HG02852 (cell line): Measurements from ENCODE around the gene MAP7.
"Not testable (repeated sequence)": the region's sequence is repeated elsewhere in the genome, so short reads cannot be mapped to it uniquely, and the experiment has no call there.

Experiments used
- ATAC-seq: cut with Tn5 transposase; IDR thresholded peaks from one replicate; pipeline ENCODE4 v1.9.1; 2021; ENCODE audit warnings: mild to moderate bottlenecking, moderate library complexity; ENCODE audit not compliant: unreplicated experiment

The MAP7 gene

GRCh38 chr6:136550330-136551071 is at the start of gene MAP7:
MAP7 (minus strand) TSS chr6:136550422; CDS start chr6:136550408, 14 bp downstream.
- peak; percentile 82 for ATAC-seq

GRCh38 chr6:136599329-136600011 is 49.2 kb upstream of the MAP7 start:
- ATAC-seq = no peak

- ATAC-seq = no peak
Observed at GRCh38 chr6:136598048-136598447, 47.8 kb upstream of the MAP7 start.

- ATAC-seq = no peak
Observed at GRCh38 chr6:136594671-136595070, 44.4 kb upstream of the MAP7 start.

- ATAC-seq = peak; percentile 97
Observed at GRCh38 chr6:136593748-136594490, 43.7 kb upstream of the MAP7 start.

- no peak for ATAC-seq
Observed at GRCh38 chr6:136592930-136593673, 42.9 kb upstream of the MAP7 start.

DNA sequence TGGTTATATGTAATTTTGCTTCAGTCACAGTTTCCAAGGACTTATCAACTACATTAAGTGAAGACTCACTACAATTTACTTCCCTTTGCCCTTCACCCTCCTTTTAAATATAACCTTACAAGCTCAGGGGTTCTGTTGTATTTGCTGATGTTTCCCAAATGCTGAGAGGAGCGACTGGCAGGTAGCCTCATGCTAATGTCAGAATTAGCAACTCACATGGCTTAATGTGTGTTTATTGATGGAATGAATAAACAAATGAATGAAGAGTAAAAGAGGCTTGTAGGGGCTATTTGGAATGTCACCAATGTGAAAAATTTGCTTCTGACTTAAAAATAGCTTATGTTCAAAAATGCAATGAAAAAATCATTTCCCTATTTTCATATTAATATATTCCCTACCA is 41.4 kb upstream of the MAP7 start:
- no peak for ATAC-seq

DNA sequence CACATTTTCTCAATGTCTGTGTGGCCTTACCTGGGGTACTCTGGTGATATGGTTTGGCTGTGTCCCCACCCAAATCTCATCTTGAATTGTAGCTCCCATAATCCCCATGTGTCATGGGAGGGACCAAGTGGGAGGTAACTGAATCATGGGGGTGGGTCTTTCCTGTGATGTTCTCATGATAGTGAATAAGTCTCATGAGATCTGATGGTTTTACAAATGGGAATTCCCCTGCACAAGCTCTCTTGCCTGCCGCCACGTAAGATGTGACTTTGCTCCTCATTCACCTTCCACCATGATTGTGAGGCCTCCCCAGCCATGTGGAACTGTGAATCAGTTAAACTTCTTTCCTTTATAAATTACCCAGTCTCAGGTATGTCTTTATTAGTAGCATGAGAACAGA is 40.6 kb upstream of the MAP7 start:
- not testable (repeated sequence) for ATAC-seq

GRCh38 chr6:136587527-136587926 is 37.3 kb upstream of the MAP7 start:
- no peak for ATAC-seq

DNA sequence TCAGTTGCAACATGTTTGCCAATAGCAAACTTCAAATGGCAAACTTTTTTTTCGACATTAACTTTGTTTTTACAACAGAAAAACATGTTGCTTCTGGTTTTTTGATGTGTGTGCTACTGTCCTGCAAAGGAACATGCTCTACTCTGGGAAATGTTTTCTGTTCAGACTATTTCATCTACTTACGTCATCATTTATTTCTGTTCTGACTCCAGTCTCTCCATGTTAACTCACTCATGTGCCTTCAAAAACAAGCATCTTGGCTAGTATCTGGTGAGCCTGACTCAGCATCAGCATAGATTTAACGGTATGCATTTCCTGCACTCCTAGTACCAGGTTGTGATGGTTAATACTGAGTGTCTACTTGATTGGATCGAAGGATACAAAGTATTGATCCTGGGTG is 36.1 kb upstream of the MAP7 start:
- no peak for ATAC-seq

DNA sequence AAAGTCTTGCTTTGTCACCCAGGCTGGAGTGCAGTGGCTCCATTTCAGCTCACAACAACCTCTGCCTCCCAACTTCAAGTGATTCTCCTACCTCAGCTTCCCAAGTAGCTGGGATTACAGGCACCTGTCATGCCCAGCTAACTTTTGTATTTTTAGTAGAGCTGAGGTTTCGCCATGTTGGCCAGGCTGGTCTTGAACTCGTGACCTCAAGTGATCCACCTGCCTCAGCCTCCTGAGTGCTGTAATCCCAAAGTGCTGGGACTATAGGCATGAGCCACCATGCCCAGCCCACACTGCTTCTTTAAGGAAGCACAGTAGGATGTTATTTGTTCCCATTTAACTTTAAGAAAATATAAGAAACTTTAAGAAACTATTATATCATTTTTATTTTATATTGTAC is 35.3 kb upstream of the MAP7 start:
- not testable (repeated sequence) for ATAC-seq

- not testable (repeated sequence) for ATAC-seq
Observed at GRCh38 chr6:136584290-136584689, 34.1 kb upstream of the MAP7 start.

- ATAC-seq = no peak
Observed at GRCh38 chr6:136582711-136583471, 32.7 kb upstream of the MAP7 start.

DNA sequence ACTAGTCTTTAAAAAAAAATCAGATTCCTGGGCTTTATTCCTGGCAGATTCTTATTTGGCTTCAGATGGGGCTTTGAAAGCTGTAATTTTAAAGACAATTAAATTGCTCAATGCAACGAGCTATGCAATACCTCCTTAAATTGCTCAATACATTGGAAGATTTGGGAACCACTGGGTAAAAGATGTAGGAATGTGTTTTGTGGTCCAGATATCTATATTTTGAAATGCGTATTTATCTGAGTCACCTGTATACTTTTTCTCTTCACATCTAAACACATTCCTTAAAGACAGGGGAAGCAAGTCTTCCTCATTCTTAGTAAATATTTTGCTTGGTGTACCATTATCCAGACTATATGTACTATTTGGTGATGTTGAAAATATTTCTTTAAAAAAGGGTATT is 29.6 kb upstream of the MAP7 start:
- ATAC-seq = no peak

DNA sequence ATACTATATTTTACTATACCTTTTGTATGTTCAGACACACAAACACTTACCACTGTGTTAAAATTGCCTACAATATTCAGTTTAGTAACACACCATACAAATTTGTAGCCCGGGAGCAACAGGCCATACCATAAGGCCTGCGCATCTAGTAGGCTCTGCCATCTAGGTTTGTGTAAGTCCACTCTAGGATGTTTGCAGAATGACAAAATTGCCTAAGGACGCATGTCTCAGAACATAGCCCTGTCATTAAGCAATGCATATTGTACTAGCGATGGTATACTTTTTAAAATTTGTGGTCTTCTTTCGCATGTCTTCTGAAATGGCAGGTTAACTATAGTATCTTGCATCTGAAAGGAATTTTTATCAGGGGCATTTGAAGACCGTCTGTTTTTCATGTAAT is 26.6 kb upstream of the MAP7 start:
- ATAC-seq = no peak

DNA sequence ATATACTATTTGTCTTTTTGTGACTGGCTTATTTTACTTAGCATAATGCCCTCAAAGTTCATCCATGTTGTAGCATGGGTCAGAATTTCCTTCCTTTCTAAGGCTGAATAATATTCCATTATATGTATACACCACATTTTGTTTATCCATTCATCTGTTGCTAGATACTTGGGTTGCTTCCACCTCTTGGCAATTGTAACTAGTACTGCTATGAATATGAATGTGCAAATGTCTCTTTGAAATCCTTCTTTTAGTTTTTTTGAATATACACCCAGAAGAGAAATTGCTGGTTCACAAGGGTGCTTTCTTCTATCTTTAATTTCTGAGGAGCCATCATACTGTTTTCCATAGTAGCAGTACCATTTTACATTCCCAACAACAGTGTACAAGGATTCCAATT is 21.3 kb upstream of the MAP7 start:
- ATAC-seq = no peak

DNA sequence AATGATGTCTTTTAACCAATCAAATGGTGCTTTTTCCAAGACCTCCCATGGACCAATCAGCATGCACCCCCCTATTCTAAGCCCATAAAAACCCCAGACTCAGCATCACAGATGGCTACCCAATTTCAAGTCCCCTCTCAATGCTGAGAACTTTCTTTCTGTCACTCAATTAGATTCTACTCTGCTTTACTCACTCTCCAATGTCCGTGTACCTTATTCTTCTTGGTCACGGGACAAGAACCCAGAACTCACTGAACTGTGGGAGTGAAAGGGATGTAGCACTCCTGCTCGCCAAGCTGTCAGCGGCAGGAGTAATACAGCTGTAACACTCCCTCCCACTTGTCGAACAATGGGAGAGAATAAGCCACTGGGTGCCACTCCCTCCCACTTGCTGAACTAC is 20.8 kb upstream of the MAP7 start:
- ATAC-seq = no peak

- ATAC-seq = no peak
Observed at GRCh38 chr6:136568129-136568528, 17.9 kb upstream of the MAP7 start.

GRCh38 chr6:136567688-136568087 is 17.5 kb upstream of the MAP7 start:
- ATAC-seq = no peak

DNA sequence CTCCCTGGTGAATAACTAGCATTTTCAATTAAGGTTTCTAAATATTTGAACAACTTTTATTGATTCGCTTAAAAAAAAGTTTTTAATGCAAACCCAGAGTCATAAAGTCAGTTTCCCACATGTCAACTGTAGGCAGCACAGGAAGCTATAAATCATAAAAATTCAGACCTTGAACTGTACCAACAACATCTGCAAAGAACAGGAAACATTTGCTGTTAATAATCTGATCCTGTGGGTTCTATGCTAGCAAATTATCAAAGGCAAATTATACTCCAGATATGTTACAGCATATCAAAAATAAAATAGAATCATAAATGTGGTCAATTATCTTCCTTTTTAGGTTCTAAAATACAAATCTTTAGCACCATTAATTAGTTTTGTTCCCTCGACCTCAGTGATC is 16.6 kb upstream of the MAP7 start:
- no peak for ATAC-seq
